8988T (cell line): ENCODE results near the gene PPP1CA.
A peak's percentile ranks its signal among the peaks of the same experiment; 100 is the strongest.

Source experiments
- DNase-seq: peaks from one replicate; pipeline ENCODE4 v3.0.0; 2011

The PPP1CA gene

DNA sequence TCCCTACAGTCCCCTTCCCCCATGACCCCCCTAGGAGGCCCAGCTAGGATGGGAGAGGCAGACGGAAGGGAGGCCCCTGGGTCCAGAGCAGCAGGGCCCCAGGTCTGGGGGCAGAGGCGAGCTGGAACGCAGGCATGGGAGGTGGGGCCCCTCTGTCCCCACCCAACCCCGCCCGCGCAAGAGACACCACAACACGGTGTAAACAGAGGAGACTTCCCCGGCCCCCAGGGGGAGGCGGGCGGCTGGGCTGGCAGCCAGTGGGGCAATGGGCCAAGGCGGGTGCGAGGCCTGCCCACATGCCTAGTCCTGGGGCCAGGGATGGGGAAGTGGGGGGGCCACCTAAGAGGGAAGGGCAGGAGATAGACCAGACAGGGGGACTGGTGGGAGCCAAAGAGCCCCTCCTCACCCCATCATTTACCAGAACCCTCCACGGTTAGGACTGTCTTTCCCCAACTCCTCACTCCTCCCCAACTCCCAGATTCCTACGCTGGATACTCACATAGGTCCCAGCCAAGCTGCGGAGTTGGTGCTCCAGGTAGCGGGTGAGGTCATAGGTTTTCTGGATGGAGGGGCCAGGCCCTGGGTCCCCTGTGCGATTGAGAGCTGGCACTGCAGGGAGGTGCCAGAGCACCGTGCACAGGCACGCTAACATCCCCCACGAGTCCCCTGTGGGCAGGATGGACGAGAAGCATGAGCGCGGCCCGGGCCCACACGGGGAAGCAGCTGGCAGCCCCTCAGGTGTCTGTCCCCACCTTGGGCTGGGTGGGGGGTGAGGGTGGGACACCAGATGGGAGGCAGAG is 34.5 kb downstream of the PPP1CA start:
- no peak for DNase-seq

DNA sequence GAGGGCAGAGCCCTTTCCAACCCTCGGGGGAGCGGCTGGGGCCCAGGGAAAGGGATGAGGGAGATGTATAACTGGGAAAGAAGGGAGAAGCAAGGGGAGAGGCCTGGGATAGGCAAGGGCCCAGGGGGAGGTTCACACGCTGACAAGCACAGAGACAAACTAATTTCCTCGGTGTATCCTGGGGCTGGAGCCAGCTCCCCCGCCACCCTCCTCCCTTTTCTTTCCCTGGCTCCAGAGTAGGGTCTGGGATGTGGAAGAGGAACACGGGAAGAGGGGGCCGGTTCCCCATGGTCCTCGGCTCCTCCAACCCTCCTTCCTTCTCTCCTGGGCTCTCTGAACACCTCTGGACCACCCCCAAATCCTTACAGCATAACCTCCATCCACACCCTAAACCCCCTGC is 35.1 kb downstream of the PPP1CA start:
- DNase-seq, result no peak

DNA sequence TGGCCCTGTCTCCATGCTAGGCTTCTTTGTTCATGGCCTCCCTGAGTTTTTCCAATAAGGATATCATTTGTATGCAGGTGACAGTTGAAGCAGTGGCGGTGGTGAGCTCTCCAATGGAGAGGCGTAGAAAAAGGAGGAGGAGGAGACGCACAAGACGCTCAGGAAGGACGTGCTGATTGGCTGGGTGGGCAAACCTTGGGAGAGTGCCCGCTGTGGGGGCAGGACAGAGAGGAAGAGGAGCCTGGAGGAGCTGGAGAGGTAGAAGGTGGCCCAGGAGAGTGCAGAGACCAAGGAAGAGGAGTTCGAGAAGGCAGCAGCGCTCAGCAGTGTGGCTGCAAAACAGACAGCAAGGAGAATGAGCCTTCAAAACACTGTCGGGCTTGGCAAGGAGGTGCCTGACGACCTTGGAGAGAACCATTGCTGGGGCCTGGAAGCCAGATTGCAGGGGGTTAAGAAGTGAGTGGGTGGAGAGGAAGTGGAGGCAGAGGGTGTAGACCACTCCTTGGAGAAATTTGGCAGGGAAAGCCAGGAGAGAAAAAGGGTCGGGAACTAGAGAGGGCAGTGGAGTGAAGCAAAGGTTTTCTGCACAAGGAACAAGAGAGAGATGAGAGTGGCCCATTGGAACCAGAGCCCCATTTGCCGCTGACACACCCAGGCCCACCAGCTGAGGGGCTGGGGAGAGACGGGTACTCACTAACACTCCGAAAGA is 35.8 kb downstream of the PPP1CA start:
- DNase-seq, result no peak

DNA sequence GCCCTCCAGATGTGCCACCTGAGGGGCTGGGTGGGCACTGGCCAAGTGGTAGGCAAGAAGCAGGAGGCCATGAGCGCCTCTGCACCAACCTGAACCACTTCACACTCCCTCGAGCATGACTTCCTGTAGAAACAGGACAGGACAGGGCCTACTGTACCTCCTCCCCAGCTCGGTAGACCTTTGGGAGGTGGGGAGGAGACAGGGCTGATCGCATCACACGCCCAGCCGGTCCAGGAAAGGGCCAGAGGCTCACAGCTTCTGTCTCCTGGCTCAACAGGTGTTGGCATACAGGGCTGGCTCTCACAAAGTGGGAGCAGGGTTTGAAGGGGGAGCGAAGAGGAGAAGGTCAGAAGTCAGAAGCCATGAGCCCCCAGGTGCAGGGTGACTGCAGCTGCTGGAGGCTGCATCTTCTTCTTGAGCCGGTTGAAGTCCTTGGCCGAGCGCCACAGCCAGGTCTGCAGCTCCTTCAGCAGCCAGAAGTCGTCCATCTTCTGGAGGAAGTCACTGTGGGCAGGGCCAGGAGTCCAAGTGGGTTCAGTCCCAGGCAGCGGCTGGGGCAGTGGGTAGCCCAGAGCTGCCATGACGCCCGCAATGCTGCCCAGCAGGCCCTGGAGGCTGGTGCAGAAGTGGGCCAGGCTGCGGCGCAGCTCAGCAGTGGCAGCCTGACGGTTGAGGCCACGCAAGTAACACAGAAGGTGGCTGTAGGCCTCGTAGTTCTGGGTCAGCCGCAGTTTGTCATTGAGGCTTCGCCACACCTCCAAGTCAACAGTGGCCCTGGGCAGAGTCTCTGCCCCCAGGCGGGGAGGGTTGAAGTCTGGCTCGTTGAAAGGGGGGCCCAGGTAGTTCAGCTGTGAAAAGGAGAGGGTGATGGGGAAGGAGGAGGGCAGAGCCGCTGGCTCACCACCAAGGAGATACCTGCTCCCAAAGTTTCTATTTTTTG is 36.6 kb downstream of the PPP1CA start:
- DNase-seq, result no peak

DNA sequence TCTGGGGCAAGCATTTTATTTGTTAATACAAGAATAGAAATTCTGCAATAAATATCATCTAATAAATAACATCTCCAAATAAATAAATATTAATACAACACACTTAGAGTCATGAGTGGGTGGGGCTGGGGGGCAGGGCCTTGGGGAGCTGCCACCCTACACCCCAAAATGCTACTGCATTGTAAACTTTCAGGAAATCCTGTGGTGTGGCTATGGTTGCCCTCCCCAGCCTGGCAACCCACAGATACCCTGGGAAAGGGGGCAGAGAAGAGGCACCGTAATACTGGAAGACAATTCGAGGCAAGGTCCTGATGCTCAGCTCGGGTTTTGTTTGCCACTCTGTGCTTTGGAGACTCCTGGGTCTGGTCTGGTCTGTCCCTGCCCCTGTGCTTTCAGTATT is 37.5 kb downstream of the PPP1CA start:
- no peak for DNase-seq

DNA sequence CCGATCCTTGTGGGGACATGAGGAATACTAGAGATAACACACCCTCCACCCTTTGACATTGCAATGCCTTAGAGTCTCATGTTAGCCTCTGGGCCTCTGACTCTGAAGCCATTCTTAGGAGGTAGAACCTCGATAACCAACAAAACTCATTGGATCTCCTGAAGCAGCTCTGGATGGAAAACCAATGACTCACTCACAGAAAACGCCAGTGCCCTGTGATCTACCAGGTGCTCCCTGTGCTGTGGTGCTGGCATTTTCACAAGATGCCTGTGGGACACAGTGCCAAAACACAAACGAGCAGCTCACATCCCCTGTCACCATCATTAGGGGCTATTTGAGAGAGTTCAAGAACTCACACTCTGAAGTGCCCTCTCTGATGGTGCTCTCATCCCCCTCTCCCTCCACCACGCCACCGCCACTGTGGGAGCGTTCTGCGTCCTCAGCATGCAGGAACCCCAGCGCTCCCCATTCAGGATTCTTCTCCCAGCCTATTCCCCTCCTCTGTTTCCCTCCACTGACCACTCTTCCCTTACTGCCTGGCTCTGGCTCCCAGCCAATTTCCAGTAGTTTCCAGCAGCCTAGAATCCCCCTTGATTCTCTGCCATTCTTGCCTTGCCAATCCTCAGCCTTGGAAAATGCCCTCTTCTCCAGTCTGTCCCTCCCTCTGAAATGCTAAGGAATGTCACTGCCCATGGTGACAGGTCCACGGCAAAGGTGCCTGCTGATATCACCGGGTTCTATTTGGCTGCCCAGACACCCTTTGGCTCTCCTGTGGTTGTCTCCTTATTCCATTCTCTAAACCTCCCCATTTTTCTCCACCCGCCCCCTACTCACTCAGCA is 43.6 kb downstream of the PPP1CA start:
- DNase-seq, result no peak

DNA sequence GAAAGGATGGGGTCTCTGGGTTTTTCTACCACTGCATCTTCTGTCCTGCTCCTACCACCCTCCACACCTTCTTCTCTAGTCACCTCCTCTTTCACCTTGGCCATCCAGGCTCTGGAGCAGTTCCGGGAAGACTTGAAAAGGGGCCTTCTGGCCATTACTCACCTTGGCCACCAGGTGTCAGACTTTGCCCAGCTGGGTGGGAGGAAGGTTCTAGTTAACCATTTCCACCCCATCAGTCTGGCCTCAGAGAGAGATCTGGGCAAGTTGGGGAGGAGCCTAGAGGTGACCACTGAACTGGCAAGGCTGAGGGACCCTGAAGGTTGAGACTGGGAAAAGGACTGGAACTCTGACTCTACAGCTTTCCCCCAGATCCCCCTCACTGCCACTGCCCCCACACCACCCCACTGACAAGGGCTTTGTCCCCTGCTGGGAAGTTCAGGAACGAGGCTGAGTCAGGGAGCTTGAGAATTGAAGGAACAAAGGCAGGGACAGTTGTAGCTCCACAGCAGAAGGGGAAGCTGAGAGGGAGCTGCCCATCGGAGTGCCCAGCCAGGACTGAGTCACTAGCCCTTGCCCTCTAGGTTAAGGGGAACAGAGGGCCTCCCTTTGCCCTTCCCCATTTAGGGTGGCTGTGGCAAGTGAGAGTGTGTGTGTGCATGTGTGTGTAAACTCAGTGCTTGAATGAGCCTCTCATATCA is 44.6 kb downstream of the PPP1CA start:
- DNase-seq, result peak; percentile 87

DNA sequence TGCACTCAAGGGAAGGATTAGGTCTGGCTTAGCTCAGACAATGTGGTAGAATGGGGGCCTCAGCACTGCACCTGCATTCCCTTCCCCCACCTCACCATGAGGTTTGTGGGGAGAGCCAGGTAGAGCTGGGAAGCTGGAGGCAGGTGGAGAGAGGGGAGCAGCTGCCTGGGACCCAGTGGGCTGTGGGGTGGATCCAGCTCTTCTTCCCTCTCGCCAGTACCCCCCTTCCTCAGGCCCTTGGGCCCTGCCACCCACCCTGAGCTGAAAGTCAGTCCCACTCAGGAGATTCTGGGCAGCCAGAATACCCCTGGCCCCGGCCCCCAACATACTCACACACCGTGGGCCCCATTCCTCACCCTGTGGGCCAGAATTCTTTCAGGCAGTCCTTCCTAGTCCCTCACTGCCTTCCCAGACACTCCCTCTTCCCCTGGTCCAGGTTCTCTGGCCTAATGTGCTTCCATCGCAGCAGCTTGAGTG is 45.2 kb downstream of the PPP1CA start:
- DNase-seq, result no peak

DNA sequence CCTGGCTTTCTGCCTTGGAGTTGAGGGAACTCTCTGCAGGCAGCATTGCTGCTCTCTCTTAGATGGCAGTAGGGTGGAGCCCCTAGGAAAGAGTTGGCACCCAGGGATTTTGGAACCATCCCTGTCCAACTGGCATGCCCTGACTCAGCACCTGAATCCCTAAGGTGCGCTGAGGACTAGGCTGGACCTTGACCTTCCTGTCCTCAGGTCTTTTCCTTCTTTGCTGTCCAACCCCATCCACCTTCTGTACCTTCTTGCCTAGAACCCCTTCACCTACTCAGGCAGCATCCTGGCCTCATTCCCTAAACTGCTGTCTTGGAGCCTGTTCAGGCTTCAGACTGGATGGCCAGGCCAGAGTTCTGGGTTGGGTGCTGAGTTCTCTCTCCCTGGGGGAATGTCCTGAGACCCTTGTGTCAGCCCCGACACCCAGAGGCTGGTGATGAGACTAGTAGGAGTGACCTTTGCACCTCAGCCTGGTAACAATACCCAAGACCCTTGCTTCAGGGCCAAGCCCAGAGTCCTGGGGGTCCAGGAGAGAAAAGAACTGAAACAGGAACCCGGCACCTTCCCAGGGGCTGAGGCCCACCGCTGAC is 45.8 kb downstream of the PPP1CA start:
- DNase-seq, result no peak

DNA sequence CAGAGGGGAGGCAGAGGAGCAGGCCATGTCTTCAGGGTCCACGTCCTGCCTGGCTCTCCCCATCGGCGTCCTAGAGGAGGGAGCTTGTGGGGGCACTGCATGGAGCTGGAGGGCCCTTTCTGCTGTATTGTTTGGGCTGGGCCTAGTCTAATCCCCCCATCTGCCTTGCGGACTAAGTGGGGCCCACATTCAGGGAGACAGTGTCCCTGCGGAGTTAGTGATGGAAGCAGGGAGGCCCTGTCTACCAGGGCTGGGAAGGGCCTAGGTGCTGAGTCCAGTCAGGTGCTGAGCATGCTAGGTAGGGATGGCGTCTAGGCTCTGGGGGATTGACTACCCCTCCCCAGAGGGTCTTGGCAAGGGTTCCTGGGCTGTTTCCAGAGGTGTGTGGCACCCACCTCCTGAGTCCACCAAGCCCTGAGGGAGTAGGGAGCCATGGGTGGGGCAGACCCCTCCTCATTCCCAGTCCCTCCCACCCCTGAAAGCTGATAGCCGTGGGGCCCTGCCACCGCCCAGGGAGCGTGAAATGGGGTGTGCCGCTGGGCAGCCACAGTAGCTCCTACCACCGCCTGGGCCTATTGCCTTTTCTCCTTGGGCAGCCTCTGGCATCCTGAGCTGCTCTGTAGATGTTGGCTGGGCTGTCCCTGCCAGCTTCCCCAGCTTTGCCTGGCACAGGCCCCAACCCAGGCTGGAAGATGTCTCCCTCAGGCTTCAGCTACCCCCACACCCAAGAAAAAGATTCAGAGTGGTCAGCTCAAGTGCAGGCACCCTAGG is 46.5 kb downstream of the PPP1CA start:
- no peak for DNase-seq

DNA sequence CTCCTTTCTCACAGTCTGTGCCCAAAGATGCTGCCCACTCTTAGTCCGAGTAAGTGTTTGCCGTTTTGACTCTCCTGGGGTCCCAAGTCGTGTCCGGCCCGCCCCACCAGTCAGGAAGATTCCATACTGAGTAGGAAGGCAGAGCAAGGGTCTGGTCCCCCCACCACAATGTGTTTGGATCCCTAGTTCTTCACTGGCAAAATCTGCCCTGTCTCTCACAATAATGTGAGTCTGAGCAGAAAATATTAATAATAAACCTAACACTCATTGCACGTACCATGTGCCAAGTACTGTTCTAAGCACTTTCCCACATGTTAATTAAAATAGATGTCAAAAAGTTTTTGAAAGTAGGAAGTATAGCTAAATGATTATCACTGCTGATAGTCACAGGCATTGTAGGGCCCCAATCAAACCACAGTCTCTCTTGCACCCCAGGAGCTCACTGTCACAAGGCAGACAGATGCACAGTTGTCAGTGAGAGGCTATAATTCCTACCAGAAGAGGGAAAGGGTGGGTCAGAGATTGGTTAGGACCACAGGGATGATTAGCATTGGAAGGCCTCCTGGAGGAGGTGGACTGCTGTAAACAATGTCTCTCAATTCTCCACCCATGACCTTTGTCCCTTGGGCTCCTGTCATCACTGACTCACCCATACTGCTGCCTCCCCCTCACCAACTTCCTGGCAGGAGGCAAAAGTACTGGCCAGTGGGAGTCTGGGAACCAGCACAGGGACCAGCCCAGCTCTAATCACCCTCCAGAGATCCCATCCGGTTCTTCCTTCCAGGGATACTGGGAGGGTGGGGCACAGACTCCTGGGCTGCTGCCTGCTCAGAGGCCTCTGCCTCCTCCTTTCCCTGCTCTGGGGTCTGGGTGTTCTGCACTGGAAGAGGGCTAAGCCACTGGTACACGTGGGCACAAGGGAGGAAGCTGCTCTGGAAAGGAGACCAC is 47.3 kb downstream of the PPP1CA start:
- no peak for DNase-seq

DNA sequence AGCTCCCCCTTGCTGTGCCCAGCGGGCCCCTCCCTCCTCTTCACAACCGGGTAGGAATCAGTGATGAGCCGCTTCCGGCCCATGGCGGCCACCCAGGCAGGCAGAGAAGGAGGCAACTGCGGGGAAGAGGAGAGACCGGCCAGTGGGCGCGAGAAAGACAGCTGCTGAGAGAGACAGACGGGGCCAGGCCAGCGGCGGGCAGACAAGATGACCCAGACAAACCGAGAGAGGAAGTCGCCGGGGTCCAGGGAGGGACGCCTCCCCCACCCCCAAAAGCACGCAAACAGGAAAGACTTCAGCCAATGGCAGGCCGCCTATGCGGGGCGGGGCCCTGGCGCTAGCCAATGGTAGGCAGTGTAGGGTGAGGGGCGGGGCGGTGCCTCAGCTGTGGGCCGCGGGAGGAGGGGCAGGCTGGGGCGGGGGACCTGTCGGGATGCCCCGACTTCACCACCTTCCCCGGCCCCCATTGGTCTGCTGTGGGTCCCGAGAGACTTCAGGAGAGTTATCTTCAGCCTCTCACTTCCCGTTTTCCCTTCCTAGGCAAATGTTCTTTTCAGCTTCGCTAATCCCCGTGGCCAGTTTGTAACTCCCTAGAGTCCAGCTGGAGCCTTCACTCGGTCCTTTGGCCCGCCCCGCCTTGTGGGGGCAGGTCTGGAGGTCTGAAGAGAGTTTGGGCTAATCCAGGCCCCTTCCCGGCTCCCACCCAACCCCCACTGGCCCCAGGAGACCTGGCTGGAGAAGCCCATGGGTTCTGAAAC is 48.2 kb downstream of the PPP1CA start, which contains the start of gene POLD4:
POLD4 (minus strand) TSS at position 230 of the 758 bp plus-strand sequence; CDS start at position 83, 147 bp downstream.
- peak; percentile 96 for DNase-seq

DNA sequence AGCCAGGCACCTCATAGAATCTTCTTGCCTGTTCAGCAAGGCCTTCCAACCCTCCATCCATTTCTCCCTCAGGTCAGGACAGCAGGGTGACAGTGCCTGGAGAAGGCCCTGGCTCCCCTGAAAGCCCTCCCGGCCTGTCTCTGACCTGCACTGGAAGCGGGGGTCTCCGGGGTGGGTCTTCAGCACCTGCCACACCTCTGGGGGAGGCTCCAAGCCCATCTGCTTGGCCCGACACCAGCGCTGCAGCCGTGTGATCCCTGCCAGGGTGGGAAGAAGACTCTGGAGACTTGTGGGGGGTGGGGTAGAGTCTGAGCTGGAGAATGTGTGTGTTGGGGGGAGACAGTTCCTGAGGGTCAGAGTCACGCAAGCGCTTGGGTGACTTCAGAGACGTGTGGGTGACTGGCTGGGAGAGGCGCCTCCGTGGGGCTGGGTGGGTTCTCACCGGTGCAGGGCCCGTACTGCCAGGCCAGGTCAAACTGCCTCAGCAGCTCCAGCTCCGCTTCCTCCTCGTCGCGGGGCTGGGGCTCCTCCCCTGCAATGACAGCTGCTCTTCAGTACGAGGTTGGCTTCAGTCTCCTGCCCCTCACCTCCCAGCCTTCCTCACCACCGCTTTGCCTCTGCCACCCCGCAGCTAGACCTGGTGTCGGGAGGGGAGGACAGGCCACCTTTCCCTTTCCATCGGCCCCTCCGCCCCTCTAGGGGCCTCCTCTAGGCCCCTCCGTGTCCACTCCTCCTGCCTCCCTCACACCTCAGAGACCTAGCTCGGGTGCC is 48.9 kb downstream of the PPP1CA start:
- no peak for DNase-seq

DNA sequence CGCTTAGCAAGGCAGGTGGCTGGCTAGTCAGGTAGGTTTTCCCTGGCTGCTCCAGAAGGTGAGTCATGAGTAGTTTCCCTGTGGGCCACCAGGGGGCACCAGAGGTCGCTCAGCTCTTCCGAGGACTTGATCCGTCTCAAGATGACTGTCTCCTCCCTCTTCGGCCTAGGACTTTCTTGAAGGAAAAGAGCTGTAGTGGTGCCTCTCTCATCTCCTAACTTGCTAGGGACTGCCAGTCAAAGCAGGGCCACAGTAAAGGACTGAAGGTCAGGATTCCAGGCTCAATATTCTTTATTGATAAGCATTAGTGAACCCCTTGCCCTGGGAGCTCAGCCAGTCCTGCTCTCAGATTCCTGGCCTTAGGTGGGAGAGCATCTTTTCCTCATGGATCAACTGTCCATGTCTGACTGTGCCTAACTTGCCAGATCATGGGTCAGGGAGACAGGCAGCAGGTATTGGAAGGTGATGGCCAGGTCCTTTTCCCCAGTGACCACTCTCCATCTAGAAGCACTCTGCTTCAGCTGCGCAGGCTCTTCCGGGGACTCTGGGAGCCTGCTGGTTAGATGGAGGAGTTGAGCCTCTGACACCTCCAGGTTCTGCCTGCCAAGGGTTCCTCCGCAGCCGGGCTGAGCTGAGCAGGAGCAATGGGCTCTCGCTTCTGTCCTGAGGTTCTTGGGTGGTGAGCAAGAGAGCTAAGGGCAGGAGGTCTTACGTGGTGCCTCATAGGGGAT is 50.2 kb downstream of the PPP1CA start:
- peak; percentile 86 for DNase-seq

DNA sequence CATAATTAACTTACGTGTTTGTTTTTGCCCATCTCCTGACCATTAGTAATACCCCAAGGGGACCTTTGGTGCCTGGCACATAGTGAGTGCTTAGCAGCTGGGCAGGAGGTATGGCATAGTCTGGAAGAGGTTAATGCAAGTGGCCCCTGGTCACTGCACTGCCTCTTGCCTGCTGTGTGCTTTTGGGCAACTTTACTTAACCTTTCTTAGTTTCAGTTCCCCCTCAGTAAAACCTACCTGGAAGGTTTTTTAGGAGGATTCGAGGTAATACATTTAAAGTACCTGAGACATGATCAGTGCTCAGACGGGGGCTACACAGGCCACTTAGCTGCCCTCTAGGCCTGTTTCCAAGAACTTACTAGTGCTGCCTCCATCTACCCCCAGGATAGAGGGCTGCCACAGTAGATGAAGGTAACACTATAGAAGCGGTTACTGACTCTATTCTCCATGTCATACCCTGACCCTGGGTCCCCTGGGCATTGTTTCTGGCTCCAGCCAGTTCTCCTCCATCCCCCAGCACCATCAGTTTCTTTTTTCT is 51.7 kb downstream of the PPP1CA start:
- no peak for DNase-seq

DNA sequence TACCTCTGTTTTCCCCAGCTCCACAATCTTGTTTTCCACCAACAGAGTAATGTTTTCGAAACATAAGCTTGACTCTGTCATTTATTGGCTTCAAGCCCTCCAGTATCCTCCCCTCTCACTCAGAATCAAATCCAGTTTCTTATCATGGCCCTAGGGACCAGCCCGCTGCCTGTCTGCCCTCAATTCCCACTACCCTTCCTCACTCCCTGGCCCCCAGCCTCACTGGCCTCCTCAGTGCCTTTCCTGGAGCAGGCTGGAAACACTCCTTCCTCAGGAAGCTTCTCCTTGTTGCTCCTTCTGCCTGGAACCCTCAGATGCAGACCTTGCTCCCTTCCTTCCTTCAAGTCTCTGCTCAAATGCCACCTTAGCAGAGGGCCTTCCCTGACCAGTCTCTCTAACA is 52.2 kb downstream of the PPP1CA start:
- no peak for DNase-seq
